Measurements from ENCODE around the gene AOPEP.

The AOPEP gene

GRCh38 chr9:94967482-94967881, 241.0 kb downstream of the AOPEP start:
- Histone ChIP-seq H3K79me2 (ENCODE audit: insufficient read depth, low read length) (no peaks in the 10 kb centered on the region), H3K36me3 (ENCODE audit: low read length) (no peaks in the 10 kb centered on the region)

GRCh38 chr9:94971378-94972131, 245.1 kb downstream of the AOPEP start:
- Histone ChIP-seq H3K79me2 (ENCODE audit: insufficient read depth, low read length) (no peaks in the 10 kb centered on the region), H3F3A (ENCODE audit: insufficient read depth) (no peaks in the 10 kb centered on the region), H3K4me3 (ENCODE audit: insufficient read depth, low read length, poor library complexity, severe bottlenecking) (no peak overlapping the region), H3K9ac (ENCODE audit: low read length) (no peak overlapping the region), H3K9me2 (replicated peaks; ENCODE audit: insufficient read depth, low read length) (no peaks in the 10 kb centered on the region), H2AFZ (ENCODE audit: low read depth, low read length, severe bottlenecking) (no peak overlapping the region), H3K27ac (ENCODE audit: low read depth, low read length) (no peak overlapping the region), H3K36me3 (ENCODE audit: low read length) (no peaks in the 10 kb centered on the region), H3K9me3 (ENCODE audit: insufficient read depth, low read length) (no peaks in the 10 kb centered on the region), H3K27me3 (ENCODE audit: low read length) (no peaks in the 10 kb centered on the region), H4K20me1 (ENCODE audit: low read depth, low read length) (no peaks in the 10 kb centered on the region), H3K4me2 (ENCODE audit: low read depth, low read length, poor library complexity, severe bottlenecking) (no peak overlapping the region)
- TF ChIP-seq EZH2phosphoT487 (conservative IDR thresholded peaks at IDR 0.05; ENCODE audit: low read length) = no peak
- TF ChIP-seq CTCF (IDR thresholded peaks at IDR 0.05; ENCODE audit: insufficient read depth, low read length, poor library complexity, severe bottlenecking) = no peak

More at GRCh38 chr9:94967482-94967881, 241.0 kb downstream of the AOPEP start:
- Histone ChIP-seq H3K27me3 (ENCODE audit: low read length) (no peaks in the 10 kb centered on the region), H3K9ac (ENCODE audit: low read length) (no peak overlapping the region), H2AFZ (ENCODE audit: low read depth, low read length, severe bottlenecking) (no peak overlapping the region), H3K9me3 (ENCODE audit: insufficient read depth, low read length) (no peaks in the 10 kb centered on the region), H3K4me2 (ENCODE audit: low read depth, low read length, poor library complexity, severe bottlenecking) (no peak overlapping the region), H3K9me2 (replicated peaks; ENCODE audit: insufficient read depth, low read length) (no peaks in the 10 kb centered on the region), H3K27ac (ENCODE audit: low read depth, low read length) (no peak overlapping the region), H3K4me3 (ENCODE audit: insufficient read depth, low read length, poor library complexity, severe bottlenecking) (no peak overlapping the region), H3F3A (ENCODE audit: insufficient read depth) (no peaks in the 10 kb centered on the region), H4K20me1 (ENCODE audit: low read depth, low read length) (no peaks in the 10 kb centered on the region)
- no peak for TF ChIP-seq EZH2phosphoT487 (conservative IDR thresholded peaks at IDR 0.05; ENCODE audit: low read length)

GRCh38 chr9:94973451-94973941, 247.0 kb downstream of the AOPEP start:
- no peak overlapping the region for H2AFZ ChIP-seq (ENCODE audit: low read depth, low read length, severe bottlenecking)
- H3K36me3 ChIP-seq (ENCODE audit: low read length) = no peaks in the 10 kb centered on the region
- H3K9me2 ChIP-seq (replicated peaks; ENCODE audit: insufficient read depth, low read length) = no peaks in the 10 kb centered on the region
- no peaks in the 10 kb centered on the region for H3K79me2 ChIP-seq (ENCODE audit: insufficient read depth, low read length)
- TF ChIP-seq CTCF (IDR thresholded peaks at IDR 0.05; ENCODE audit: insufficient read depth, low read length, poor library complexity, severe bottlenecking) = no peak
- no peak for TF ChIP-seq EZH2phosphoT487 (conservative IDR thresholded peaks at IDR 0.05; ENCODE audit: low read length)
- H3K27me3 ChIP-seq (ENCODE audit: low read length) = no peaks in the 10 kb centered on the region
- H3K9ac ChIP-seq (ENCODE audit: low read length) = no peak overlapping the region
- H3K27ac ChIP-seq (ENCODE audit: low read depth, low read length) = no peak overlapping the region
- H3K9me3 ChIP-seq (ENCODE audit: insufficient read depth, low read length) = no peaks in the 10 kb centered on the region
- no peak overlapping the region for H3K4me2 ChIP-seq (ENCODE audit: low read depth, low read length, poor library complexity, severe bottlenecking)
- H3K4me3 ChIP-seq (ENCODE audit: insufficient read depth, low read length, poor library complexity, severe bottlenecking) = no peak overlapping the region
- H3F3A ChIP-seq (ENCODE audit: insufficient read depth) = no peaks in the 10 kb centered on the region
- no peaks in the 10 kb centered on the region for H4K20me1 ChIP-seq (ENCODE audit: low read depth, low read length)

Measured in SU-DHL-6 (cell line).